HG03457 (cell line): Measurements from ENCODE around the gene OPRL1.
"Not testable (repeated sequence)": the region's sequence is repeated elsewhere in the genome, so short reads cannot be mapped to it uniquely, and the experiment has no call there.

ENCODE experiments used
- ATAC-seq: cut with Tn5 transposase; IDR thresholded peaks from one replicate; pipeline ENCODE4 v1.9.1; 2021; ENCODE audit warnings: moderate number of reproducible peaks; ENCODE audit not compliant: unreplicated experiment

The OPRL1 gene

GRCh38 chr20:64114356-64114971, 34.6 kb downstream of the OPRL1 start:
- no peak for ATAC-seq

GRCh38 chr20:64115171-64115911, 35.5 kb downstream of the OPRL1 start:
- ATAC-seq: no peak

- no peak for ATAC-seq
Observed at GRCh38 chr20:64116016-64116415, 36.1 kb downstream of the OPRL1 start.

GRCh38 chr20:64116541-64117431, 36.9 kb downstream of the OPRL1 start:
- ATAC-seq: no peak

- not testable (repeated sequence) for ATAC-seq
Observed at GRCh38 chr20:64117432-64117777, 37.5 kb downstream of the OPRL1 start.

- ATAC-seq: no peak
Observed at GRCh38 chr20:64119301-64119680, 39.4 kb downstream of the OPRL1 start.

GRCh38 chr20:64119681-64120341, 39.9 kb downstream of the OPRL1 start:
- no peak for ATAC-seq

- no peak for ATAC-seq
Observed at GRCh38 chr20:64121586-64121985, 41.7 kb downstream of the OPRL1 start.

GRCh38 chr20:64122927-64123326, 43.0 kb downstream of the OPRL1 start:
- ATAC-seq: not testable (repeated sequence)

GRCh38 chr20:64123517-64123916, 43.6 kb downstream of the OPRL1 start:
- not testable (repeated sequence) for ATAC-seq

- ATAC-seq: no peak
Observed at GRCh38 chr20:64129146-64129782, 49.4 kb downstream of the OPRL1 start.

GRCh38 chr20:64130271-64130670, 50.4 kb downstream of the OPRL1 start:
- no peak for ATAC-seq

GRCh38 chr20:64130876-64131275, 51.0 kb downstream of the OPRL1 start:
- ATAC-seq: no peak

GRCh38 chr20:64131406-64131805, 51.5 kb downstream of the OPRL1 start:
- no peak for ATAC-seq

GRCh38 chr20:64133951-64134407, 54.1 kb downstream of the OPRL1 start:
- ATAC-seq: no peak

GRCh38 chr20:64134744-64135143, 54.9 kb downstream of the OPRL1 start:
- not testable (repeated sequence) for ATAC-seq

- no peak for ATAC-seq
Observed at GRCh38 chr20:64136004-64136710, 56.3 kb downstream of the OPRL1 start.

GRCh38 chr20:64137598-64138031, 57.7 kb downstream of the OPRL1 start:
- ATAC-seq: no peak

- no peak for ATAC-seq
Observed at GRCh38 chr20:64138276-64138815, 58.5 kb downstream of the OPRL1 start.
